ENCODE results near the gene SMIM32. TPM values are rescaled to one million over a fixed set of nuclear protein-coding genes. Genes with fewer than 3 reads are reported as not detected.

Gene SMIM32
- total RNA-seq, 4 donors from 2014 or later: 0.27 TPM; not detected in 3

GRCh38 chr5:136195971-136196820, 3.2 kb upstream of the SMIM32 start:
- in situ Hi-C loops (cut with MboI; ENCODE audit: low sequenced_read_pairs in 4 of 4) (no loop called here), intact Hi-C loops (cut with DNase I; ENCODE audit: low total_unique reads) (no loop called here)
- ATAC-seq: no peak

GRCh38 chr5:136194576-136194975, 1.6 kb upstream of the SMIM32 start:
- peaks cover 3 to 13% (median 7%) of the 10 kb centered on the region in 3 donors for H3K27me3 ChIP-seq
- no peak overlapping the region for H3K27ac ChIP-seq
- H3K36me3 ChIP-seq: no peaks in the 10 kb centered on the region
- no peaks in the 10 kb centered on the region for H3K9me3 ChIP-seq
- in situ Hi-C loops (cut with MboI; ENCODE audit: low sequenced_read_pairs in 4 of 4): no loop called here
- intact Hi-C loops (cut with DNase I; ENCODE audit: low total_unique reads): no loop called here
- peaks cover 0 to 18% of the 10 kb centered on the region in 2 donors for H3K4me1 ChIP-seq
- no peak for ATAC-seq
- TF ChIP-seq, protein P1, sequence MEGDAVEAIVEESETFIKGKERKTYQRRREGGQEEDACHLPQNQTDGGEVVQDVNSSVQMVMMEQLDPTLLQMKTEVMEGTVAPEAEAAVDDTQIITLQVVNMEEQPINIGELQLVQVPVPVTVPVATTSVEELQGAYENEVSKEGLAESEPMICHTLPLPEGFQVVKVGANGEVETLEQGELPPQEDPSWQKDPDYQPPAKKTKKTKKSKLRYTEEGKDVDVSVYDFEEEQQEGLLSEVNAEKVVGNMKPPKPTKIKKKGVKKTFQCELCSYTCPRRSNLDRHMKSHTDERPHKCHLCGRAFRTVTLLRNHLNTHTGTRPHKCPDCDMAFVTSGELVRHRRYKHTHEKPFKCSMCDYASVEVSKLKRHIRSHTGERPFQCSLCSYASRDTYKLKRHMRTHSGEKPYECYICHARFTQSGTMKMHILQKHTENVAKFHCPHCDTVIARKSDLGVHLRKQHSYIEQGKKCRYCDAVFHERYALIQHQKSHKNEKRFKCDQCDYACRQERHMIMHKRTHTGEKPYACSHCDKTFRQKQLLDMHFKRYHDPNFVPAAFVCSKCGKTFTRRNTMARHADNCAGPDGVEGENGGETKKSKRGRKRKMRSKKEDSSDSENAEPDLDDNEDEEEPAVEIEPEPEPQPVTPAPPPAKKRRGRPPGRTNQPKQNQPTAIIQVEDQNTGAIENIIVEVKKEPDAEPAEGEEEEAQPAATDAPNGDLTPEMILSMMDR (IDR thresholded peaks at IDR 0.05 in 4 of 5, conservative IDR thresholded peaks at IDR 0.05 in 1 of 5): no peak
- no peak for TF ChIP-seq POLR2A (IDR thresholded peaks at IDR 0.05)
- no peak for DNase-seq
- no peak overlapping the region for H3K4me3 ChIP-seq

More at GRCh38 chr5:136195971-136196820, 3.2 kb upstream of the SMIM32 start:
- Histone ChIP-seq H3K4me1 (peaks cover 0 to 18% of the 10 kb centered on the region in 2 donors), H3K27me3 (peaks cover 3 to 12% (median 7%) of the 10 kb centered on the region in 3 donors), H3K4me3 (no peak overlapping the region), H3K9me3 (no peaks in the 10 kb centered on the region), H3K27ac (no peak overlapping the region), H3K36me3 (no peaks in the 10 kb centered on the region)
- TF ChIP-seq, protein P1 (IDR thresholded peaks at IDR 0.05 in 4 of 5, conservative IDR thresholded peaks at IDR 0.05 in 1 of 5): no peak
- TF ChIP-seq POLR2A (IDR thresholded peaks at IDR 0.05): no peak
- DNase-seq: no peak

GRCh38 chr5:136193322-136193935, 467 bp upstream of the SMIM32 start:
- intact Hi-C loops (cut with DNase I; ENCODE audit: low total_unique reads) (no loop called here), in situ Hi-C loops (cut with MboI; ENCODE audit: low sequenced_read_pairs in 4 of 4) (no loop called here)
- Histone ChIP-seq H3K27me3 (peaks cover 3 to 13% (median 7%) of the 10 kb centered on the region in 3 donors), H3K4me1 (peaks cover 0 to 18% of the 10 kb centered on the region in 2 donors), H3K27ac (no peak overlapping the region), H3K4me3 (peak overlapping the region; percentile 44 to 57 (median 52)), H3K36me3 (peaks cover 0 to 3% of the 10 kb centered on the region in 2 donors), H3K9me3 (no peaks in the 10 kb centered on the region)
- TF ChIP-seq, protein P1 (IDR thresholded peaks at IDR 0.05 in 4 of 5, conservative IDR thresholded peaks at IDR 0.05 in 1 of 5): no peak
- TF ChIP-seq POLR2A (IDR thresholded peaks at IDR 0.05): no peak
- no peak for DNase-seq
- no peak for ATAC-seq

GRCh38 chr5:136192015-136192525, 892 bp downstream of the SMIM32 start:
- H3K9me3 ChIP-seq: no peaks in the 10 kb centered on the region
- peak overlapping the region; percentile 44 to 57 (median 52) for H3K4me3 ChIP-seq
- peak in 1 of 2 donors; percentile 17 for ATAC-seq
- intact Hi-C loops (cut with DNase I; ENCODE audit: low total_unique reads): no loop called here
- H3K27ac ChIP-seq: no peak overlapping the region
- in situ Hi-C loops (cut with MboI; ENCODE audit: low sequenced_read_pairs in 4 of 4): no loop called here
- TF ChIP-seq, protein P1 (IDR thresholded peaks at IDR 0.05 in 4 of 5, conservative IDR thresholded peaks at IDR 0.05 in 1 of 5): no peak
- no peak for TF ChIP-seq POLR2A (IDR thresholded peaks at IDR 0.05)
- peaks cover 0 to 12% of the 10 kb centered on the region in 2 donors for H3K36me3 ChIP-seq
- H3K27me3 ChIP-seq: peaks cover 3 to 13% (median 7%) of the 10 kb centered on the region in 3 donors
- H3K4me1 ChIP-seq: peaks cover 0 to 18% of the 10 kb centered on the region in 2 donors
- DNase-seq: no peak
